Effector CD8-positive, alpha-beta T cell (primary cell): Measurements from ENCODE around the gene FBXW10B.
"Not testable (repeated sequence)": the region's sequence is repeated elsewhere in the genome, so short reads cannot be mapped to it uniquely, and the experiment has no call there.

Experiments
- DNase-seq: peaks from one replicate; lab custom pipeline; 2025; lab: John Stamatoyannopoulos, UW

FBXW10B gene

DNA sequence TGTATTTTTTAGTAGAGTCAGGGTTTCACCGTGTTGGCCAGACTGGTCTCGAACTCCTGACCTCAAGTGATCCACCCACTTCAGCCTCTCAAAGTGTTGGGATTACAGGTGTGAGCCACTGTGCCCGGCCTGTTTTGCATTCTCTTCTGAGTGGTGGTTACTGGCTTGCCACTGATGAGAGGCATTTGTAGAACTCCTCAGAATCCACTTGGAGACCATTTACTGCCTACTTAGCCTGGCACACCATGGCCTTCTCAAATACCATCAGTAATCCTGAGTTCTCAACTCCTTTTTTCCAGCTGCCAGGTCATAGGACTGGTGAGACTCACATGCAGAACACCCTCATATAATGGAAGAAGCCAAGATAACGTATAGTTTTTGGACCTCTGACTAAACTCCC lies 22.5 kb upstream of the FBXW10B start:
- not testable (repeated sequence) for DNase-seq

DNA sequence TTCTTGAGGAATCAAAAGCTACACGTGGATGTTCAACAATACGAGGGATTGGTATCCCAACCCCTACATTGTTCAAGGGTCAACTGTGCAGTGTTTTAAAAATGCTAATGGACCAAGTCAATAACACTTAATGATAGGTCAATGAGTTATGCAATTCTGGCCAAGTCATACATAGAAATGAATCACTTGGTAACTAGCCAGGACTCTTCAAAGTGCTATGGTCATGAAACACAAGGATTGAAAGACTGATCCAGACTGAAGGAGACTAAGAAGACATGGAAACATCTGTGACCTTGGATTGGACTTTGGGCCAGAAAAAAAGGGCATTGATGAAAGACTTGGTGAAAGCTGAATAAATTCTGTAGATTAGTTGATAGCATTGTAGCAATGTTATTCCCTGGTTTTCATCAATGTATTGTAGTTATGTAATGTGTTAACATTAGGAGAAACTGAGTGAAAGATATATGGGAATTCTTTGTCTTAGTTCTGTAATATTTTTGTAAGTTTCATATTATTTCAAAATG lies 11.5 kb upstream of the FBXW10B start:
- DNase-seq, result not testable (repeated sequence)

DNA sequence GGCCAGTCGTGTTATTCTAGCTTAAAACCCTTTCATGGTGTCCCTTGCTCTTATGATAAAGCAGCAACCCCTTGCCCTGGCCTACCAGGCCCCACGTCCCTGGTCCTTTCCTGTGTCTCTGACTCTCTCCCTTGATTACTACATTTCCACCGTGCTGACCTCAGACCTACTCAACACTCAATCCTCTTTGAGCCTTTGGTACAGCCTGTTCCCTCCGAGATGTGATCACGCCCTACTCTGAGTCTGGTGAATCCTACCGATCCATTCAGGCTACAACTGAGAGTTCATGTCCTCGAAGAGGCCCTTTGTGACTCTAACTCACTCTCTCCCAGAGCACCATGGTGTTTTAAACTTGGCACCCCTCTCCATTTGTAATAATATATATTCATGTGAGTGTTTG lies 10.5 kb upstream of the FBXW10B start:
- DNase-seq, result not testable (repeated sequence)

DNA sequence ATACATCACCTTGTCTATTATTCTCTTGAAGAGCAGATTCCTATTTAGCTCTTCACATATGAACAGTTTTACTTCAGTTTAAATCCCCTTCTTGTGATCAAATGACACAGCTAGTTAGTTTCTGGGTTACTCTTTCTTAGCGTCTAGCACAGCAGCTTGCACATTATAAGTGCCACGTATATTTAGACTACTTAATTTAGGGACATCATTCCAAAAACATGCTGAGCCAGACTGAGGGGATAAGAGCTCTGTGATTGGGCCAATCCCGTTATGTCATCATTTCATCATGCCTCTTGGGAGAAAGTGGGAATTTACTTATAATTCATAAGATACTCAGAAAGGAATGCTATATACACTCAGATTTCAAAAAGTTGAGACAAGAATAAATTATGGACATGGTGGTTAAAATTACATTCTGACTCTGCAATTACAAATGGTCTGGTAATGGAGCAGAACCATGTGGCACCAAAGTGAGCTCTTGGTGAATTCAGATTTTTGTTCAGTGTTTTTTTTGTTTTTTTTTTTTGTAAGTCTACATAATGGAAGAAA lies 4.2 kb upstream of the FBXW10B start:
- DNase-seq, result not testable (repeated sequence)

DNA sequence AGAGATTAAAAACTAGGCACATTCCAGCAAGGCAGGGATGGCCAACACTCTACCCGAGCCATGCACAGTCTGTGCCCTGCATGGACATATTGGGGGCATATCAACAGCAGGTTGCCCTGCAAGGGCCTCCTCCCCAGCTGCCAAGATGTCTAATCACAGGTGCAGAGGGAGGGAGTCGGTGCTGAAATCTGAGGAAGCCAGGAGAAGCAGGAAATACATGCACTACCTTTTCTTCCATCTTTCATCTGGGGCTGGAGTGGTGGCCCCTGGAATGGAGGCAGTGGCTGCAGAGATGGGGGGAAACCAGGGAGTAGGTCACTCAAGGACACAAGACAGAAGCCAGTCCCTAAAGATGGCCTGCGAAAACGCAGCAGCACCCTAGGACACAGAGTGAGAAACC lies 3.8 kb upstream of the FBXW10B start:
- not testable (repeated sequence) for DNase-seq

DNA sequence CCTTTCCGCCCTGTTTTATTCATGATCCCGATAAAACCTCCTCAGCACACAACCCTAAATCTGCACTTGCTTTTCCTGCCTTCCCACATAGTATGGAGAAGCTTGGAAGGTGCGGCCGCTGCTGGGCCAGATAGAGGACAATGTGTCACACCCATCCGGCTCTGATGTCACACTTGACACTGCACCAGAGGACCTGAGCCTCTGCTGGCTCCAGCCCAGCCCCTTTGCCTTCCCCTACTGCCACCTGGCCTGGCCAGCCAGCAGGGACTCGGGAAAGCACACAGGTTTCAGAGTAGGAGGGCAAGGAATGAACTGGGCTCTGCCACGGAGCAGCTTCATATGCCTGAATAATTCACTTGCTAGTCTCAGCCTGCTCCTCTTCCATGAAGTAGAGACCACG lies 2.6 kb upstream of the FBXW10B start:
- DNase-seq, result not testable (repeated sequence)

- not testable (repeated sequence) for DNase-seq
Observed at GRCh38 chr17:15616828-15617227, 2.7 kb downstream of the FBXW10B start.

GRCh38 chr17:15615850-15616249 lies 3.7 kb downstream of the FBXW10B start:
- DNase-seq, result not testable (repeated sequence)

GRCh38 chr17:15613111-15613510 lies 6.4 kb downstream of the FBXW10B start:
- DNase-seq, result not testable (repeated sequence)

GRCh38 chr17:15592960-15593359 lies 26.5 kb downstream of the FBXW10B start:
- DNase-seq, result not testable (repeated sequence)

DNA sequence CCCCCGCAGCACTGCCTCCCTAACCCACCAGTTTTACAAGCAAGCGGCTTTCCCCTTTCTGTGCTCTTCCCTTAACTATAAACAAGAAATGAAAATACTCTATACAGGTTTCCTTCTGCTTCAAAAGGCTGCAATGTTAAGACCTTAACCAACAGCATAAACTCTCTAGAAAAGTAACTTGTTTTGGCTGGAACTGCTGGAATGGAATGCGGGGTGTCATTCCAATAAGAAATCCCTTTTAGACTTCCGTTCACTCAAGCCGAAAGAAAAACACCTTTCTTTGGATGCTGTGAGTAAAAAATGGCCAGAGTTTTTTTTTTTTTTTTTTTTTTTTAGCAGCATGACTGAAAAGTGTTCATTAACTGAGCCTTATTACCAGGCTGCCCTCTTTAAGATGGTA lies 27.5 kb downstream of the FBXW10B start:
- DNase-seq, result not testable (repeated sequence)

- not testable (repeated sequence) for DNase-seq
Observed at GRCh38 chr17:15590844-15591243, 28.7 kb downstream of the FBXW10B start.

DNA sequence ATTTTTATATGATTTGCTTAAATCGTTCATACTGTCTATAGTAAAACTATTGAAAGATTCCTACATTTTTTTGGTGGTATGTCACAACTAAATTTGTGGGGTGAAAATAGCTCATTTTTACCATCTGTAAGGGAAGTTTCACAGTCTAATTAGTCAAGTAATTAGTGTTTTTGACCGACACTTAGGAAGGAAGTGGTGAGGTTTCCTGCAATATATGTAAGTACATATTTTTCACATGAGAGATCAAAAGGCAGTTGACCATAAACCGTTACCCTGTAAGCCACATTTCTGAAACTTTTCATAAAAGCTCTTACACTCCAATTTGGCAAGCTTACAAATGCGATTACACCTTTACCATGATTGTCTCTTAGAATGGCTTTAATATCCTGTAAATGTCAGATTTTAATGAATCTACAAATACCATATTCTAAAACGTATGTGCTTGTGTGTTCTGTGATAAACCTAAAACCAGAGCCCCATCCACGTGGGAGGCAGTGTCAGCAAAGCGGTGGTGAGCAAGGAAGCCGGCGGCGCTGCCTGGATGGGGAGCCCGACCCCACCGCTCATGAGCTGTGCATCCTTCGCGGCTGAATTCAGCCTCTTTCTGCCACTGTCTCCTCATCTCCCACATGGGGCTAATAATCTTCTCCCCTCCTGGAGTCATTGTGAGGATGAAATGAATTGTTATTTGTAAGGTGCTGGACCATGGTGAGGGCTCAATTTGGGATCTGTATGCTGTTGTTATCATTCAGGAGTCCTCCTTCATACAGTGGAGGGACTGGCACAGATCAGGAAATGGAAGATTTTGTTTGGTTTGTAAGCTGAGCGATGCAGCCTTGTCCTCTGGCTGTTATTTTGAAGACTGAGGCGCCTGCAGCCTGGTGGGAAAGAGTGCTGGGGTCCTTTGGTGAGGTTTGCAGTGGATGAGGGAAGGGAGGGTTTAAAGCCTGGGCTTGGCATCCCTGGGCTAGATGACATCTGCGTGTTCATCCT lies 29.7 kb downstream of the FBXW10B start:
- not testable (repeated sequence) for DNase-seq

GRCh38 chr17:15588017-15588416 lies 31.5 kb downstream of the FBXW10B start:
- DNase-seq, result not testable (repeated sequence)

DNA sequence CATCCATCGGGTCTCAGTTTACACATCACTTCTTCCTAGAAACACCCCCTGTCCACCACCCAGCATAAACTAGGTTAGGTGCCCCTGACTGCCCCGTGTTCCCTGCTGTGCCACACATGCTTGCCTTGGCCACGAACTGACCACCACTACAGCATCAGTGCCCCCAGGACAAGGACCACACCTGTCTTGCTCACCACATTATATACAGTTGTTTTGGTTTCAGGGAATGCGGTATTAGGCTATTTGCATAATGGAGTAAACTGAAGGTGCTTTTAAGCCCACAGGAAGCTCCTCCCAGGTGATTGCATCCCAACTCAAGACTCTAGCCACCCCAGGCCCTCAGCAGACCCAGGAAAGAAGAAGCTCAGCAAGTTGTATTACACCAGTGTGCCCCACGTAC lies 36.2 kb downstream of the FBXW10B start:
- DNase-seq, result not testable (repeated sequence)

- DNase-seq, result not testable (repeated sequence)
Observed at GRCh38 chr17:15581462-15581861, 38.0 kb downstream of the FBXW10B start.

GRCh38 chr17:15576848-15577247 lies 42.7 kb downstream of the FBXW10B start:
- DNase-seq, result not testable (repeated sequence)

DNA sequence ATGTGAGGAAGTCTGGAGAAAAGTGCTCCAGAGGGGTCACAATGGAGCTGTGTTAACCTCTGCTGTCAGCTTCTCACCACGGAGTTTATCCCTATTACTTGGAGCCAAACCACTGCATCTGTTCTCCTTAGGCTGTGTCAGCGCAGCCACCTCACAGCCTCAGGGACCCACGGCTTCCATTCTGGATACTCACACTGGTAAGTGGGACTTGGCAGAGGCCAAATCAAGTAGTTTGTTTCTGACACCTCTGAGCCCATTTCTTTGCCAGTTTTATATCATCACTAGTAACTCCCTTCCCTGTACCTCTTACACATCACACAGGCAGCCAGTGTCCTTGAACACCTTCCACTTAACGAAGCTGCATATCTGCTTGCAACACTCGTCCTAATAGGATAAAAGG lies 44.8 kb downstream of the FBXW10B start:
- DNase-seq, result not testable (repeated sequence)

- not testable (repeated sequence) for DNase-seq
Observed at GRCh38 chr17:15573870-15574269, 45.6 kb downstream of the FBXW10B start.
